Hematopoietic multipotent progenitor cell treated with erythropoietin and hydrocortisone succinate and interleukin-3 and kit ligand, for 8 days (in vitro differentiated cells): ENCODE measurements around the gene FBLN5.

ENCODE experiments used
- DNase-seq: peaks from one replicate; pipeline ENCODE4 v3.0.0-alpha.2; 2015

Gene FBLN5

GRCh38 chr14:91947475-91948184 is at the start of gene FBLN5:
TSS of gene FBLN5 (minus strand) at chr14:91947694. CDS start at chr14:91947229, 465 bp downstream.
- DNase-seq: peak; percentile 14

- peak; percentile 86 for DNase-seq
These were observed 49.5 kb upstream of the FBLN5 start for GRCh38 chr14:91996948-91997371.

- no peak for DNase-seq
These were observed 39.7 kb upstream of the FBLN5 start for GRCh38 chr14:91987192-91987591.

- DNase-seq: no peak
These were observed 38.2 kb upstream of the FBLN5 start for GRCh38 chr14:91985521-91986255.

- DNase-seq: no peak
These were observed 37.5 kb upstream of the FBLN5 start for GRCh38 chr14:91985008-91985407.

- no peak for DNase-seq
These were observed 36.1 kb upstream of the FBLN5 start for GRCh38 chr14:91983588-91983987.

GRCh38 chr14:91980157-91980556 is 32.7 kb upstream of the FBLN5 start:
- peak; percentile 41 for DNase-seq

GRCh38 chr14:91977884-91978283 is 30.4 kb upstream of the FBLN5 start:
- no peak for DNase-seq

- no peak for DNase-seq
These were observed 28.3 kb upstream of the FBLN5 start for GRCh38 chr14:91975763-91976162.

GRCh38 chr14:91971188-91971778 is 23.8 kb upstream of the FBLN5 start:
- no peak for DNase-seq

- no peak for DNase-seq
These were observed 20.8 kb upstream of the FBLN5 start for GRCh38 chr14:91968280-91968679.

- no peak for DNase-seq
These were observed 17.2 kb upstream of the FBLN5 start for GRCh38 chr14:91964724-91965123.

- DNase-seq: no peak
These were observed 16.5 kb upstream of the FBLN5 start for GRCh38 chr14:91964011-91964410.

GRCh38 chr14:91963465-91963864 is 16.0 kb upstream of the FBLN5 start:
- no peak for DNase-seq

GRCh38 chr14:91961297-91962220 is 14.1 kb upstream of the FBLN5 start:
- no peak for DNase-seq

GRCh38 chr14:91957876-91958313 is 10.4 kb upstream of the FBLN5 start:
- no peak for DNase-seq

- no peak for DNase-seq
These were observed 9.1 kb upstream of the FBLN5 start for GRCh38 chr14:91956616-91957015.

GRCh38 chr14:91955168-91955567 is 7.7 kb upstream of the FBLN5 start:
- no peak for DNase-seq

- no peak for DNase-seq
These were observed 5.9 kb upstream of the FBLN5 start for GRCh38 chr14:91953170-91953985.

- no peak for DNase-seq
These were observed 646 bp downstream of the FBLN5 start for GRCh38 chr14:91946622-91947474.
